SK-MEL-5 (cell line): ENCODE measurements around the gene SURF1. TPM values are rescaled to one million over a fixed set of nuclear protein-coding genes. Genes with fewer than 3 reads are reported as not detected.
"Not testable (repeated sequence)": the region's sequence is repeated elsewhere in the genome, so short reads cannot be mapped to it uniquely, and the experiment has no call there.

Experiments
- DNase-seq: peaks from one replicate; pipeline ENCODE4 v3.0.0-alpha.2; 2016; ENCODE audit warnings: low read depth, low spot score
- in situ Hi-C: cut with HindIII; loops from 2 replicates; pipeline ENCODE4 v1.10.0; 2016; ENCODE audit warnings: low sequenced_read_pairs, high pct_unique_total_duplicates, low pct_unique_long_range_greater_than_20kb
- small RNA-seq, 2 experiments: library from RNA; depleted of rRNA; stranded (forward); fragments of <200 nt; gene quantifications; one replicate each; pipeline ENCODE3, GENCODE V24; 2014
- total RNA-seq: library from RNA; depleted of rRNA; stranded (reverse); fragments of >200 nt; shearing (Covaris generic); gene quantifications from 2 replicates; pipeline ENCODE4 v1.2.3, GENCODE V29; 2014; rRNA removed

SURF1 gene
- total RNA-seq, 1 experiment from 2014 or later: 50.3 TPM

GRCh38 chr9:133317551-133317950 is 38.7 kb downstream of the SURF1 start:
- in situ Hi-C loops, DNase-seq: not testable (repeated sequence)

GRCh38 chr9:133315997-133316396 is 40.3 kb downstream of the SURF1 start:
- in situ Hi-C loops: no loop called here
- no peak for DNase-seq

DNA sequence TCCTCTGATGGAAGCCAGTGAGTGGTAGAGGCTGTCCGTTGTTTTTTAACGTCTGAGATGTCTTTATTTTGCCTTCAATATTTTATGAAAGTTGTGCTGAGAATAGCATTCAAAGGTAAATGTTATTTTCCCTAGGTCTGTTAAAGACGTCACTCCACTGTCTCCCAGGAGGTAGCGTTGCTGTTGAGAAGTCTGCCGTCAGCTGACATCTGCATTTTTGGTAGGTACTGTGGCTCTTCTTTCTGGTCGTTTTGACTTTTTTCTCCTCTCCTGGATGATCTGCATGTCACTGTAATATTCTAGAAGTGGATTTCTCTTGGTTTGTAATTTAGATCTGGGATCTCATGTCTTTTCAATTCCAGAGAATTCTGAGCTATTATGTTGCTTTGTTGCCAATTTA is 46.7 kb downstream of the SURF1 start:
- no peak for DNase-seq
- in situ Hi-C loops: no loop called here

- in situ Hi-C loops: no loop called here
- DNase-seq: no peak
These were observed 49.0 kb downstream of the SURF1 start for GRCh38 chr9:133307301-133307700.

GRCh38 chr9:133306242-133307204 is 49.8 kb downstream of the SURF1 start:
- DNase-seq: no peak
- in situ Hi-C loops: no loop called here

DNA sequence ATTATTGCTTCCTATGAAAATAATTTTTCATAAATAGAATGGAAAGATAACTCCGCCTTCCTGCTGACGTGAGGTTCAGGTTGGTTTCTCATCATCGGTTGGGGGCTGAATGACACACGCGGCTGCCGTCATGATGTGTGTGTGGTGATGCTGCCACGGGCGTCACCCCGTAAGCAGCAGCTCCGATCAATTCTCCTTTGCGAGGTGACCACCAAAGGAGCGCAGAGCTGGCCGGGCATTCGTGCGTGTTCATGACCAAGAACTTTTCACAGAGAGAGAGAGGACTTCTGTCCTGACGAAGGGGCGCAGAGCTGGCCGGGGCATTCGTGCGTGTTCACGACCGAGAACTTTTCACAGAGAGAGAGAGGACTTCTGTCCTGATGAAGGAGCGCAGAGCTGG is 50.6 kb downstream of the SURF1 start:
- in situ Hi-C loops: no loop called here
- no peak for DNase-seq

DNA sequence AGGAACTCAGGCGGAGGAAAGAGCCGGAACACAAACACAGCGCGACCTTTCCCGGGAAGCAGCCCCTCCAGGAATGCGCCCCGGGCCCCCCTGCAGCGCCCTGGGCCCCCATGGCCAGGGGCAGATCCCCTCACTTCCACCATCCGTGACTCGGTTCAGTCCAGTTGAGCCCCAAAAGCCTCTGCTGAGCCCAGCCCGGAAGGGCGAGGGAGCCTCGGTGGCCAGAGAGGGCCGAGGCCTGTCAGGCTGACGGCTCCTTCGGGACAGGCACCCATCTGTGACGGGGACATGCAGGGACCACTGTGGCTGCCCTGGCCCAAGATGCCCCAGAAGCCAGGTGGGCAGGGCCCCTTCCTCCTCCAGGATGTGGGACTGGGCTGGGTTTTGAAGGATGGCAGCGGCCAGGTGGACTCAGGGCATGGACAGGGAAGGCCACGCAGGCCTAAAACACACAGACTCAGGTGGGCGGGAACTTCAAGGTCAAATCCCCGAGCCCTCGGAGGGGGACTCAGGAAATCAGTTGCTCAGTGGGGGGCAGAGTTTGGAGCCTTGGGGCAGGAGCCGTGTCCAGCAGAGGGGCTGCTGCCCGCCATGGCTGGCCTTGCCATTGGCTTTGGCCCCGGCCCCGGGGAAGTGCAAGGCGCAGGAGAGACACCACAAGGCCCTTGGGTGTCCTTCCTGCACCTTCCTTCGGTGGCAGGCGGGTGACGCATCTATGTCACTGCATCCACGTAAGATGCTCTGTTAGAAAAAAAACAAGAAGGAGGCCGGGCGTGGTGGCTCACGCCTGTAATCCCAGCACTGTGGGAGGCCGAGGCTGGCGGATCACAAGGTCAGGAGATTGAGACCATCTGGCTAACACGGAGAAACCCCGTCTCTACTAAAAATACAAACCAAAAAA is 51.6 kb downstream of the SURF1 start:
- no peak for DNase-seq
- in situ Hi-C loops: no loop called here

DNA sequence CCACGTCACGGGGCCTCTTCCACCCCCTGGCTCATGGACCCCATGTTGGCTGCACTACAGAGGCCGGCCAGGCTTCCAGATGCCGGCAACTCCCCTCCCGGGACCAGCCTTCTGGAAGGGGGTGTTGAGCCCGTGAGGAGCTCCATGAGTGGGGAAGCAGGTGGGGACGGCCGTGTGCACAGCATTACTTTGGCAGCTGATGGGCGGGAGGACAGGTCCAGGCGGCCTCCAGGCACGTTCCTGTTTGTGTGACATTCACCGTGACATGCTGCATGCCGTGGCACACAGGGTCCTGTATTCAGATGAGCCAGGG is 52.2 kb downstream of the SURF1 start:
- no peak for DNase-seq
- in situ Hi-C loops: no loop called here

DNA sequence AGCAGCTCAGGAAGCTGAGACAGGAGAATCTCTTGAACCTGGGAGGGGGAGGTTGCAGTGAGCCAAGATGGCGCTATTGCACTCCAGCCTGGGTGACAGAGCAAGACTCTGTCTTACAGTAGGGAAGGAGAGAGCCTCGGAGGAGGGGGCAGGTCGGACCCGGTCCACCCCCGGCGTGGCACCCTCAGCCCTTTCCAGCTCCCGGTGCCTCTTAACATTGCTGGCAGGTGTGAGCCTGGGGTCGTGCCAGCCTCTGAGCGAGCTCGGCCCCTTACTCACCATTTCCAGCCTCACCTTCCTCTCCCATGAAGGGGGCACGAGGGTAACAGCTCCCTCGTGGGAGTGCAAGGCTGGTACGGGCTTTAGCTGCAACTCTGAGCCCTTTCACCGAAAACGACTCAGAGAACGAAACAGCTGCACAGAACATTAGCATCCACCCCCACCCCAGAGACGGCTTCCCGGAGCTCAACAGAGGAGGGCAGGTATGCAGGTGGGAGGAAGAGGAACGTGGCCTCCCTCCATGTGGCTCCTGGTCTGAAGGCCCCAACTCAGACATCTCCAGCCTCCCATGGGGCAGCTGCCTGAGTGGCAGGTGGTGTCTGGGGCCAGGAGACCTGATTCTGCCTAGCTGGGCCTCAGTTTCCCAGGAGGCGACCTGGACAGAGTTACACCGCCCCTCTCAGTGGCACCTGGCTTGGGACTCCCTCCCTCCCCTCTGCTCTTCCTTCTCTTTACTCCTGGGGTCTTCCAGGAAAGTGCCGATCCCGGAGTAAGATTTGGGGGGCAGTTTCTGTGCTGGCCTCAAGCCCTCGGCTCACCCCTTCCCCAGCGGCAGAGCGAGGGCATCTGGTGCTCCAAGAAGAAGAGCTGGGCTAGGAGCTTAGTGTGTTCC is 52.8 kb downstream of the SURF1 start:
- no peak for DNase-seq
- in situ Hi-C loops: no loop called here

Small RNA genes lying within 50 kb of the gene (small RNA-seq; reads per million reads assigned to genes)
- 0 reads per million in 2 experiments for gene RF00019
- gene SNORD24: 0 reads per million in 2 experiments
- gene SNORD36A: 0 reads per million in 2 experiments
- gene SNORD36B: 0 reads per million in 2 experiments
- gene SNORD36C: 0 reads per million in 2 experiments

Other genes with a start within 250 kb of the SURF1 start
- 22.4 and 26.6 TPM in 2 replicates for gene RALGDS, start 235.2 kb downstream of the SURF1 start, total RNA-seq
- gene GBGT1, start 192.6 kb downstream of the SURF1 start, total RNA-seq: not detected in 2 replicates
- not detected in 2 replicates for gene OBP2B, start 147.2 kb downstream of the SURF1 start, total RNA-seq
- not detected in 2 replicates for gene ABO, start 81.3 kb downstream of the SURF1 start, total RNA-seq
- gene SURF6, start 20.3 kb downstream of the SURF1 start, total RNA-seq: 28.7 and 32.3 TPM in 2 replicates
- gene MED22, start 8.4 kb downstream of the SURF1 start, total RNA-seq: 19.3 and 20.5 TPM in 2 replicates
- gene RPL7A, start 8.3 kb downstream of the SURF1 start, total RNA-seq: 2,381 and 2,529 TPM in 2 replicates
- 35.8 and 39.3 TPM in 2 replicates for gene SURF2, start 63 bp upstream of the SURF1 start, total RNA-seq
- 469 and 490 TPM in 2 replicates for gene SURF4, start 19.6 kb upstream of the SURF1 start, total RNA-seq
- gene STKLD1, start 19.9 kb upstream of the SURF1 start, total RNA-seq: 1.4 and 1.7 TPM in 2 replicates
- gene REXO4, start 61.5 kb upstream of the SURF1 start, total RNA-seq: 27.3 and 29.2 TPM in 2 replicates
- 0.67 and 1.7 TPM in 2 replicates for gene ADAMTS13, start 65.9 kb upstream of the SURF1 start, total RNA-seq
- gene CACFD1, start 103.5 kb upstream of the SURF1 start, total RNA-seq: 2.9 and 3.6 TPM in 2 replicates
- 5.0 and 7.1 TPM in 2 replicates for gene SLC2A6, start 122.6 kb upstream of the SURF1 start, total RNA-seq
- not detected in 2 replicates for gene MYMK, start 168.5 kb upstream of the SURF1 start, total RNA-seq
- gene ADAMTSL2, start 178.2 kb upstream of the SURF1 start, total RNA-seq: 0.83 and 1.1 TPM in 2 replicates